Measurements from ENCODE around the gene ATAT1.

DNA sequence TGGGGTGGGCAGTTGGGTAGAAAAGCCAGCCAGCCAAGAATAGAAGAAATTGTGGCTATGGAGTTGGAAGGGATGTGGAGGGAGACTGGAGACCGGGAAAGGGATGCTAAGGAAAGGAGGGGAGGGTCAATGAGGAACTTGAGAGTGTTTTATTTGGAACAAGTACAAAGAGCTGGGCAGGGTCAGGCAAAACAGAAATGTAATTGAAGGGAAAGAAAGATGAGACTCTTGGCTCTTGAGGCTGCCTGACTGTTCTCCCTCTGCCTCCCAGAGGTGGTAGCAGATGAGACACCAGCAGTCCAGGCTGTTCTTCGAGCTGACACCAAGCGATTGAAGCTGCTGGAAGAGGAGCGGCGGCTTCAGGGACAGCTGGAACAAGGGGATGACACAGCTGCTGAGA is 42.8 kb upstream of the ATAT1 start:
- TF ChIP-seq, protein P1, sequence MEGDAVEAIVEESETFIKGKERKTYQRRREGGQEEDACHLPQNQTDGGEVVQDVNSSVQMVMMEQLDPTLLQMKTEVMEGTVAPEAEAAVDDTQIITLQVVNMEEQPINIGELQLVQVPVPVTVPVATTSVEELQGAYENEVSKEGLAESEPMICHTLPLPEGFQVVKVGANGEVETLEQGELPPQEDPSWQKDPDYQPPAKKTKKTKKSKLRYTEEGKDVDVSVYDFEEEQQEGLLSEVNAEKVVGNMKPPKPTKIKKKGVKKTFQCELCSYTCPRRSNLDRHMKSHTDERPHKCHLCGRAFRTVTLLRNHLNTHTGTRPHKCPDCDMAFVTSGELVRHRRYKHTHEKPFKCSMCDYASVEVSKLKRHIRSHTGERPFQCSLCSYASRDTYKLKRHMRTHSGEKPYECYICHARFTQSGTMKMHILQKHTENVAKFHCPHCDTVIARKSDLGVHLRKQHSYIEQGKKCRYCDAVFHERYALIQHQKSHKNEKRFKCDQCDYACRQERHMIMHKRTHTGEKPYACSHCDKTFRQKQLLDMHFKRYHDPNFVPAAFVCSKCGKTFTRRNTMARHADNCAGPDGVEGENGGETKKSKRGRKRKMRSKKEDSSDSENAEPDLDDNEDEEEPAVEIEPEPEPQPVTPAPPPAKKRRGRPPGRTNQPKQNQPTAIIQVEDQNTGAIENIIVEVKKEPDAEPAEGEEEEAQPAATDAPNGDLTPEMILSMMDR (IDR thresholded peaks at IDR 0.05), result no peak
- TF ChIP-seq POLR2A (IDR thresholded peaks at IDR 0.05), result no peak
